ENCODE results near the gene PLEKHB1.

GRCh38 chr11:73637012-73637411 lies 9.4 kb upstream of the PLEKHB1 start:
- TF ChIP-seq CTCF (IDR thresholded peaks at IDR 0.05) (no peak), POLR2A (IDR thresholded peaks at IDR 0.05) (no peak)

All from heart left ventricle (tissue), 13 donors.